Measurements from ENCODE around the gene MINDY1.
A peak's percentile ranks its signal among the peaks of the same experiment; 100 is the strongest.

Gene MINDY1

DNA sequence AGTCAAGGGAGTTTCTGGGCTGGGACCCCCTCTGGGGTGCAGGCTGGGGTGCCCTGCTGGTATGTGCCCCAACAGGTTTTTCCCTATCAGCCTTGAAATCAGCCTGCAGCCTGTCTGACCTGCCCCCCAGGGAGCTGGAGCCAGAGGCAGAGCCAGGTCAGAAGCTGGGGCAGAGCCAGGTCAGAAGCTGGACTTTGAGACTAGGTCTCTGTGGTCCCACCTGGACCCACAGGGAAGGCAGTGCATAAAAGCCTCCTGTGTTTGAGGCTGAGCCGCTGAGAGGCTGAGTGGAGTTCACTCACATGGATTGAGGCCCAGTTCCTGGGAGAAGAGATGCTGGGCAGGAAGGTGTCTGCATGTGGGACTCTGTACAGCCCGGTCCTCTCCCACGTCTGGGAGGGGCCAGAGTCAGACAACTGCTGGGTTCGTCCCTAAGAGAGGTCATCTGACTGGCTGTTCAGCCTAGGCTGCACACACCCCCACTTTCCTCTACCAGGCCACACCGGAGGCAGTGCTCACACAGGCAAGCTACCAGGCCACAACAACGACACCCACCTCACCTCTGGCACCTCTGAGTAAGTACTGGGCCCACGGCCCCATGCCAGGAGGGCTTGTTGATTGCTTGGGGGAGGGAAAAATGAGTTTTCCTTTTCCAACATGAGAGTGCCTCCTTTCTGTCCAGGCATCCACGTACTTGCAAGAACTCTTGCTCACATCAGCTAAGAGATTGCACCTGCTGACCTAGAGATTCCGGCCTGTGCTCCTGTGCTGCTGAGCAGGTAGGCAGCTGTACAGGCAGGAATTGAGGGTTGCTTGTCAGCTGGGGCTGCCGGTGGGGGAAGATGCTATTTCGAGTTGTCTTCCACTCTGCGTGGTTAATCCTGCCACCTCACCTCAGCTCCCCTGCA, 24.6 kb downstream of the MINDY1 start, which contains the start of gene ANXA9:
TSS of gene ANXA9 (plus strand) at position 488 of the 908 bp plus-strand sequence. CDS start 814 bp downstream, outside the sequence.
- Mint-ChIP-seq H3K4me3 (no peak within 1 kb of the TSS), H3K36me3 (ENCODE audit: low read depth) (no peaks in the 10 kb centered on the region), H3K4me1 (ENCODE audit: low read depth) (peaks cover 19% of the 10 kb centered on the region), H3K9me3 (no peaks in the 10 kb centered on the region), H3K27ac (no peak within 1 kb of the TSS), H3K27me3 (no peaks in the 10 kb centered on the region)

DNA sequence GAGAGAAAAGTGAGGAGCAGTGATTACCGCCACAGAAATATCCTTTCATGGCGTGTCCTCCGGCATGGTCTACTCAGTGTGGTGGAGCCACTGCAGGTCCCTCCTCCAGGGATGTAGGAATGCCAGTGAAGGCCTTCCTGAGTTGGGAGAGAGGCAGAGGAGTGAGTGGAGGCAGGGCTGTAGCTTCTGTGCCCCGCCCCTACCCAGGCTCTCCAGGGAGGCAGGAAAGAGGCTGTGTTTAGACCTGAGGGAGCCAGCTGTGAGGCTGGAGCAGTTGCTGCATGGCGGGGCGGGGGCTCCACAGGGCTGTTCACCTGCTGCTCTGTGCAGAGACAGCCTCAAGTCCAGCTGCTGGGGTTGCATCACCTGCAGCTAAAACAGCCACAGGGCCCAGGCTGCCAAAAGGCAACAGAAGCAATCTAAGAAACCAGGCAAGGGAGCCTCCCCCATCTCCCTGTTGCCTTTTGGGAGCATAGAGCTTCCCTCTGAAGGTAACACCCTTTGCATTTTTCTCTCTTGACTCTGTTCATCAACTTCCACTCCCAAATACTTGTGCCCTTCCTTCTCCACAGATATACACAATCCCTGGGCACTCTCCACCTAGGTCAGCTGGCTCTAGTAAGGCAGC, 25.4 kb downstream of the MINDY1 start:
- H3K27ac Mint-ChIP-seq = no peak overlapping the region
- no peak overlapping the region for H3K4me3 Mint-ChIP-seq
- H3K4me1 Mint-ChIP-seq (ENCODE audit: low read depth) = peaks cover 27% of the 10 kb centered on the region

DNA sequence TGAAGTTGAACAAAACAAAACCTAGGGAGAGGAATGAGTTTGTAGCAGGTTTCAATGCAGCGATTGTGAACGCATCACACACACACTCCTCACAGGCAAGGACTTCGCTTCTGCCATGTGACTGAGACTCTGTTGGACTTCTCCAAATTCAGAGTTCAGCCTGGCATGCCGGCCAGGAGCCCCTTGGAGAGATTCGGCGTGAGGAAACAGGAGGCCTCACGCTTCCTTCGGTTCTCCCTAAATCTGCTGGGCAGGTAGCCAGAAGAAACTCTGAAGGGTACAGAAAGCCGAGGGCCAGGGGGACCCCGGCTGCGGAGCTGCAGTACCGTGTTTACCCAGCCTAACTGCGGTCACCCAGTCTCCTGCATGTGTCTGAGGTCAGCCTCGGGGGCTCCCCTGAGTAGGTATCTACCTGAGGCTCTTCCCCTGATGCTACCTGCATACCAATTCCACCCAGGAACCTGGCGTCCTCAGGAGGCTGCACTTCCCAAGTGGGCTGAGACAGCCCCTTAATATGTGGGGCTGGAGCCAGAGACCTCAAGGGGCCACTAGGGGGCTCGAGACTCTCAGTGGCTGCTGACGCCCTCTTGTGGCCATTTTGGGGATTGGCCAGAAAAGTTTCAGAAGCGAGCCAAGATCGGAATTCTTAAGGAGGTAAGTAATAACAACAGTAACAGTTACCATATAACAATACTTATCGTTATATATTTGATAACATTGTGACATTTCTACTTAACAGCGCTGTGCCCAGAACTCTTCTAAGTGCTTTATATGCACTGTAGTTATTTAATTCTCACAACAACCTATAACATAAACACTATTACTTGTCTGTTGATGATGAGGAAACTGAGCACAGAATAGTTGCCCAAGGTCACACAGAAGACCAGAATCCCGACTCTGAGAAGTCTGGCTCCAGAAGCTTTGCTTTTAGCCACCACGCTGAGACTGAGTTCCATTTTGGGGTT, 27.3 kb downstream of the MINDY1 start:
- peak overlapping the region; percentile 70 for H3K27ac Mint-ChIP-seq

More for the DNA sequence above, 25.4 kb downstream of the MINDY1 start:
- no peaks in the 10 kb centered on the region for H3K9me3 Mint-ChIP-seq
- H3K36me3 Mint-ChIP-seq (ENCODE audit: low read depth) = no peaks in the 10 kb centered on the region
- H3K27me3 Mint-ChIP-seq = no peaks in the 10 kb centered on the region

DNA sequence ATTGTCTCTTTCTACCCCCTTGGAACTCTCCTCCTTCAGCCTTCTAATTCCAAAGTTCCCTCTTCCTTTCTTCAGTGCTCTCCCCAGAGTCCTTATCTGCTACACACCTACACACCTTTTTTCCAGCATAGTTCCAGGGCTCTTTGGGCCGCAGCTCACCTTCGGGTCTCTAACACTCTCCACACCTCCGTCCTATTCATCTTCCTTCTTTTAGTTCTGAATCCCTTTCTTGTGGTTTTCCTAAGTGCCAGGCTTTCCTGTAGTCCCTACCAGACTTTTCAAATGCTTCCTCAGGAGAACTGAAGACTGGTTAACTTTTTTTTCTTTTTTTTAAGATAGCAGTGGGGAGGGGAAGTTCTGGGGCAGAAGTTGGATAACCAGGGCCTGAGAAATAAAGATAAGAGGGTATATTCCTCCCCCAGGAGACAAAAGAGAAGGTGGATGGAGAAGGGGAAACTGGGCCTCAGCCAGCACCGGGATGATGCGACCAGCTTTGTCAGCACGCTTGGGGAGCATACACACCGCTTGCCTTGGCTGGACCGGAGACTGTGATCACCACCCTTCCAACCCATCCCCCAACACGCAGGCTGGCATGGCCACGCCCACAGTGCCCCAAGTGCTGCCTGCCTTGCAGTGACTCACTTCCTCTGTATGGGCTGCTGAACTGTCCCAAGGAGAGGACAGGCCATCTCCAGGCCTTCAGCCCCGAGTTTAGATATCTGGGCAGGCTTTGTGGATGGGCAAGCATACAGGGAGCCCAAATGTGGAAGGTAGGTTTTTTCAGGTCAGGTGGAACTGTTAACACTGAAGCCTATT, 29.6 kb downstream of the MINDY1 start:
- Mint-ChIP-seq H3K27me3 (no peaks in the 10 kb centered on the region), H3K4me1 (ENCODE audit: low read depth) (peaks cover 54% of the 10 kb centered on the region), H3K36me3 (ENCODE audit: low read depth) (peaks cover 11% of the 10 kb centered on the region), H3K9me3 (no peaks in the 10 kb centered on the region), H3K4me3 (peak overlapping the region; percentile 80), H3K27ac (peak overlapping the region; percentile 96)

More for the DNA sequence above, 27.3 kb downstream of the MINDY1 start:
- Mint-ChIP-seq H3K9me3 (no peaks in the 10 kb centered on the region), H3K4me3 (peak overlapping the region; percentile 45), H3K27me3 (no peaks in the 10 kb centered on the region), H3K36me3 (ENCODE audit: low read depth) (no peaks in the 10 kb centered on the region), H3K4me1 (ENCODE audit: low read depth) (peaks cover 39% of the 10 kb centered on the region)

DNA sequence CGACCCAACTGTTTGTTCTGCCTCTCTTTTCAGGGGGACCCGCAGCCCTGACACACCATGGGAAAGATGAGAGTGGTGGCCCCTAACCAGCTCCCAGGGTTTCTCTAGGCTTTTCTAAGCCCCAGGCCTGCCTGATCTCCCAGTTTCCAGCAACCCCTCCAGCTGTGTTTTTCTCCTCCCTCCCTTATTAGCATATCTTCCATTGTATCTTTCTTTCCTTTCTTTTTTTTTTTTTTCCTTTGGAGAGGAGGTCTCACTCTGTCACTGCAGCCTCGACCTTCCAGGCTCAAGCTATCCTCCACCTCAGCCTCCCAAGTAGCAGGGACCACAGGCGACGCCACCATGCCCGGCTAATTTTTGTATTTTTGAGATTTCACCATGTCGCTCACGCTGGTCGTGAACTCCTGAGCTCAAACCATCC, 30.3 kb downstream of the MINDY1 start:
- no peaks in the 10 kb centered on the region for H3K27me3 Mint-ChIP-seq
- H3K4me1 Mint-ChIP-seq (ENCODE audit: low read depth) = peaks cover 61% of the 10 kb centered on the region
- peaks cover 12% of the 10 kb centered on the region for H3K36me3 Mint-ChIP-seq (ENCODE audit: low read depth)
- peak overlapping the region; percentile 96 for H3K27ac Mint-ChIP-seq
- H3K4me3 Mint-ChIP-seq = peak overlapping the region; percentile 80
- no peaks in the 10 kb centered on the region for H3K9me3 Mint-ChIP-seq

DNA sequence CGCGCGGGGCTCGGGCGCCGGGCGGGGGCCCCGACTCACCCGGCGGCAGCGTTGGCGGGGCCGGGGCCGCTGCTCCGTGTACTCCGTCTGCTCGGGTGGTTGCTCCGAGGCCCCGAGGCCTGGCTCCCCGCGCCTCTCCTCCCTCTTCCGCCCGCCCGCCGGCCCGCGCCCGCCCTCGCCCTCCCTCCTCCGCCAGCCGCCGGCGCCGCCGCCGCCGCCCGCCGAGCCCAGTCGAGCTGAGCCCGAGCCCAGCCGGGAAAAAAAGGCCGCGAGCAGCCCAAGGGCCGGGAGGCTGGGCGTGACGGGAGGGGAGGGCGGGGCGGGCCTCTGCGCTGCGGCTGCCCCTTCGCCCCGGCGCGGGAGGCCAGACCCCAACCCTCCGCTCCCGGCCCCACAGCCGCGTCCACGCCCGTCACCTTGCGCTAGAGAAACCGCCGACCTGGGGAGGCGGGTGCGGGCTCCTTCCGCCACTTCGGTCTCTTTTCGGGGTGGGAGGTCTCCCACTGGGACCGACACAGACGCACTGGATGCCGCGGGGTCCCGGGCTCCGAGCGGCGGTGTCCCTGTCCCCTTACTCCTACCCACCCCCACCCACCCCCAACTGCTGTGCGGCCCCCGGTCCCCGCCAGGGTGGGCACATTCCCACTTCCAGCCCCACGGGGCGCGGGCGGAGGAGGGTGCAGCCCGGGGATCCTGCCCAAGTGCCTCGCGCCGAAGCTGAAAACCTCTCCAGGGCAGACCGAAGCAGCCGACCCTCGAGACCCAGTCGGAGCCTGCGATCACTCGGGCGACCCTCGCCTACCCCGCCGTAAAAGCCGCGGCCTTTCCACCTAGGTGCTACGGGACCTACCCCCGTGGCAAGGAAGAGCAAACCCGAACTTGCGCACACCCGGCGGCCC, 31.9 kb downstream of the MINDY1 start, which contains the start of gene CERS2:
TSS of gene CERS2 (minus strand) at position 256 of the 899 bp plus-strand sequence. CDS start 5,745 bp downstream, outside the sequence.
- H3K9me3 Mint-ChIP-seq = no peaks in the 10 kb centered on the region
- H3K27ac Mint-ChIP-seq = peak within 1 kb of the TSS; percentile 96
- H3K4me1 Mint-ChIP-seq (ENCODE audit: low read depth) = peaks cover 75% of the 10 kb centered on the region
- H3K27me3 Mint-ChIP-seq = no peaks in the 10 kb centered on the region
- peak within 1 kb of the TSS; percentile 90 for H3K4me3 Mint-ChIP-seq
- H3K36me3 Mint-ChIP-seq (ENCODE audit: low read depth) = peaks cover 19% of the 10 kb centered on the region

DNA sequence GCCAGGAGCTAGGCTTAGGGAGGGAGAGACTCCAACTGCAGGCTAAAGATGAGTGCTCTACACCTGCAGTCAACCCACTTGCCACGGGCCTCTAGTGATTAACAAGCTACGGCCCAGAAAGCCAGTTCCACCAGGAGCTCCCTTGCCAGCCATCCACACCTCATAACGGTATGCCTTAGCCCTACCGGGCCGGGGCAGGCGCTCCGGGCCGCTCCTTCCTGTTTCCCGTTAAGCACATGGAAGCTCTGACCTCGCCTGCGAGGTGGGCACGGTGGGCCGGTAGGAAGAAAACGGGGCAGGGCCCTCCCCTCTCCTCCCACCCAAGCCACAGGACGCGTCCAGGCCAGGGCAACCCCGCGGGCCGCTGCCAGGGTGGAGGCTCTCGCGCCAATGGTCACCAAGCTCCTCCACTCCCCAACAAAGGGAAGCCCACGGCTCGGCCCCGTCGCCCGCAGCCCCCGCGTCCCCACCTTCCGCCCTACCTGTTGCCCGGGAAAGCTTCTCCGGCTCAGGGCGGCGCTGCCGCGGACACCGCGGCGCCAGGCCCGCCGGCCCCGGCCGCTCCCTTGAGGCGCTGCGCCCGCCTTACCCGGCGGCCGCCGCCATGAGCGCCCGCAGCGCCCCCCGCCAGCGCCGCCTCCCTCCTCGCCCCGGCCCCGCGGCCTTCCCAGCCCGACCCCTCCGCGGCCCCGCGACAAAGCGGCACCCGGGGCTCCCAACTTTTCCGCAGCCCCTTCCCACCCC, 32.7 kb downstream of the MINDY1 start:
- Mint-ChIP-seq H3K36me3 (ENCODE audit: low read depth) (peaks cover 19% of the 10 kb centered on the region), H3K27ac (peak overlapping the region; percentile 89)

DNA sequence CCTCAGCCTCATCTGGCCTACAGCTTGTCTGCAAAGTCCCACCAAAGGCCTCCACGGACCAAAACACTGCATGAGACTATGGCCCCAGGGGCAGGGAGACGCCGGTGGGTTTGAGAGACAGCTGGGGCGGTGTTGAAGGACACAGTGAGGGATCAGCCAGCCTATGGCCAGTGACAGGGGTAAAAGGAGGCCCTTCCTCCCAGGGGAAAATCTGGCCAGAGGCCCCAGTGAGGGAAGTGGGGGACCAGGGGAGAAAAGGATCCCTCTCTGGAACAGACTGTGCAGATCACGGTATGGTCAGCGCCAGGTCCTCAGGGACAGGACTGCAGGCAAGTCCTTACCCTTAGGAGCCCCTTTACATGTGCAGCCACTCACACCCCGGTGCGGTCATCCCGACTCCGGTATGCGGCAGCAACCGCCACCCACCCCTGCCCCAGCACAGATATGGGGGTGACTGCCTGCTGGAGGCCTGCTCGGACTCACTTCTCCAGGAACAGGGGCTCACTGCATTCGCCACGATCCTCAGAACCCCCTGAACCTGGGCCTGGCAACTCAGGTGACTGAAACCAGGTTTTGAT, 33.4 kb downstream of the MINDY1 start:
- no peaks in the 10 kb centered on the region for H3K27me3 Mint-ChIP-seq
- H3K27ac Mint-ChIP-seq = peak overlapping the region; percentile 89
- peaks cover 64% of the 10 kb centered on the region for H3K4me1 Mint-ChIP-seq (ENCODE audit: low read depth)
- H3K4me3 Mint-ChIP-seq = peak overlapping the region; percentile 90
- peaks cover 25% of the 10 kb centered on the region for H3K36me3 Mint-ChIP-seq (ENCODE audit: low read depth)
- no peaks in the 10 kb centered on the region for H3K9me3 Mint-ChIP-seq

More for the DNA sequence above, 32.7 kb downstream of the MINDY1 start:
- peaks cover 69% of the 10 kb centered on the region for H3K4me1 Mint-ChIP-seq (ENCODE audit: low read depth)
- H3K27me3 Mint-ChIP-seq = no peaks in the 10 kb centered on the region
- H3K9me3 Mint-ChIP-seq = no peaks in the 10 kb centered on the region
- peak overlapping the region; percentile 90 for H3K4me3 Mint-ChIP-seq

DNA sequence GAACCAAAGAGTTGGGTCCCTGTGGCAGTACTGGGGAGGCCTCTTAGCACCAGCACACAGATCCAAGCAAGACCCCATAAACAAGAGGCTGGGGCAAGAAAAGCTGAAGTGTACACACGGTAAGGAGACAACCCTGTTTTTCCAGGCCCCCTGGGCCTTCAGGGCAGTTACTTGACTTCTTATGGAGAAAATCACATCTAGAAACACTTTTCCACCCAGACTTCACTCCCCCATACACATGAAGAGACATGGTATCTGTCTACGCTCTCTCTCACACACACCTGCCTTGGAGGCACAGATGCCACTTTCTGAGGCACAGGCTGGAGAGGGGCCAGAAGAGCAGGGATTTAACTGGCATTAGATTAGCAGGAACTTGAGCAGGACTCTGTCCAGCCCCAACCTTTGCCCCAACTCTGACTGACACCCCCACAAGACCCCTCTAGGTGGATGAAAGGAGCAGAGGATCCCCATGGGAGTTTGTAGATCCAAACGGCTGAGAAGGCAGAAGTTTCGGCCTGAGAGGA, 34.2 kb downstream of the MINDY1 start:
- peak overlapping the region; percentile 90 for H3K4me3 Mint-ChIP-seq
- no peaks in the 10 kb centered on the region for H3K27me3 Mint-ChIP-seq
- H3K27ac Mint-ChIP-seq = peak overlapping the region; percentile 89
- no peaks in the 10 kb centered on the region for H3K9me3 Mint-ChIP-seq
- H3K4me1 Mint-ChIP-seq (ENCODE audit: low read depth) = peaks cover 60% of the 10 kb centered on the region
- H3K36me3 Mint-ChIP-seq (ENCODE audit: low read depth) = peaks cover 34% of the 10 kb centered on the region

DNA sequence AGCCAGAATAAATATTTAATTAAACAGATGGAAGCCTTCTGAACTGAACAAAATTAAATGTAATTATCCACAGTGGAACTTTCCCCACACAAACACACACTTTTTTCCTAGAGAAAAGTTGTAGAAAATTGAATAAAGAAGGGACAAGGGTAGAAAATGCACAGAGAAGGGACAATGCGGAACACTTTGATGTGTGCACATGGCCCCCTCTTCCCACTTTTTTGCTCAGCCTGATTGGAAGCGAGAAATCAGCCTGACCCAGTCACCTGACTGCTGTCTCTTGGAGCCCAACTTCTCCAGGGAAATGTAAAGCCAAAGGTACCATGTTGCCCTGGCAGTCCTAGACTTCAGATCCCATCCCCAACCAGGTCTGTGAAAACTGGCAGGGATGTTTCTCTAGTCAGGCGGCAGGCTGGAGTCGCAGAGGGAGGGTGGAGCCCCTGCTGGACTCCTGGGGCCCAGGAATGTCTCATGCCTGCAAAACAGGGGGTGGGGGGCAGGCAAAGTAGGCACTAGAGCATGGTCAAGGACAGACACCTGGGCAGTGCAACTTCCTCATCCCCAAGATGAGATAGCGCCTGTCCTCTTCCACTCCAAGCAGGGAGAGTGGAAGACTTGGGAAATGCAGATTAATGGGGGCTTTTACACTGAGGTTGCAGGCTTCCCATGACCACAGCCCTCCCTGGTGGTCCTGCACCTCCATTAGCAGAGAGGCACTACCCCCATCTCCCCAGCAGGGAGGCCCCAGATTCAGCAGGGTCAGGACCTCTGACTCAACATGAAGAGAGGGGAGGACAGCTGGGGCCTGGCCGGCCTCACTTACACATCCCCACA, 34.9 kb downstream of the MINDY1 start:
- peak overlapping the region; percentile 90 for H3K4me3 Mint-ChIP-seq
- H3K27ac Mint-ChIP-seq = peak overlapping the region; percentile 89
- no peaks in the 10 kb centered on the region for H3K27me3 Mint-ChIP-seq
- H3K36me3 Mint-ChIP-seq (ENCODE audit: low read depth) = peaks cover 40% of the 10 kb centered on the region
- H3K9me3 Mint-ChIP-seq = no peaks in the 10 kb centered on the region
- H3K4me1 Mint-ChIP-seq (ENCODE audit: low read depth) = peaks cover 53% of the 10 kb centered on the region

DNA sequence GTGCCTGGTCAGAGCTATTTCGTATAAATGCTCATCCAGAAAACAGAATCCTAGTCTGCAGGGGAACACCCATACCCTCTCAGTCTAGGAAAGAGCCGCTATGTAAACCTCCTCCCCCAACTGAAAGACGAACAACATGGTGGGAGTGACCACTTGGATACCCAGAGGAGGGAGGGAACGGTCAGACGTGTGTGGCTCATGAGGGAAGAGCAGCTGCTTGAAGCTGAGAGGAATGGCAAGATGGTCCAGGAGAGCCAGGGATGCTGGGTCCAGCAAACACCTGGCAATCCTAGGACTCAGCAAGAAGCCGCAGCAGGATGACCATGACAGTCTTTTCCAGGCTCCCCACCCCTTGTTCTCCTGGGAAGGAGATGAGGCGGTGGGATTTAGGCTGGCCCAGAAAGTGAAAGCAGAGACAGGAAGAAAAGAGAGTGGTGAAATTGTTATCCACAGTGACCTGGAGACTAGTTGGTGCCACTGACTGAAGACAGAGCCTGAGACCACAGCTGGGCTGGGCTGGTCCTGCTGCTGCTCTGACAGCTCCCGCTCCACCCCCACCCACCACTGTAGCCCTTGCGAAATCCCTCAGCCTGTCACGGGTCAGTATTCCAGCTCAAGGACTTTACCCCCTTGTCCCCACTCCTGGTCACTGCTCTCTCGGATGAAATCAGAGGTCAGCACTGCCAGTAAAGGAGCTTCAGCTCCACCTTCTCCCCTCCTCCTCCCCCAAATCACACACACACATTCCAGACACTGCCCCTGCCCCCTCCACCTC, 35.7 kb downstream of the MINDY1 start:
- no peaks in the 10 kb centered on the region for H3K9me3 Mint-ChIP-seq
- peaks cover 45% of the 10 kb centered on the region for H3K4me1 Mint-ChIP-seq (ENCODE audit: low read depth)
- H3K27me3 Mint-ChIP-seq = no peaks in the 10 kb centered on the region
- peak overlapping the region; percentile 89 for H3K27ac Mint-ChIP-seq
- peak overlapping the region; percentile 90 for H3K4me3 Mint-ChIP-seq
- peaks cover 47% of the 10 kb centered on the region for H3K36me3 Mint-ChIP-seq (ENCODE audit: low read depth)

All from stimulated activated naive CD8-positive, alpha-beta T cell treated with anti-CD3 and anti-CD28 coated beads, Interleukin-15, Interleukin-2, amounts not matched to agents 100 ng/mL and 50 ng/mL, for 24 hours (primary cell).